BJ (cell line): ENCODE measurements around the gene PDHX. TPM values are rescaled to one million over a fixed set of nuclear protein-coding genes. Genes with fewer than 3 reads are reported as not detected.
A peak's percentile ranks its signal among the peaks of the same experiment; 100 is the strongest.

Source experiments
- CTCF ChIA-PET: fragments of 350-600 bp; formaldehyde crosslinking; extraction: SDS; loops from one replicate; lab custom pipeline; 2021; ENCODE audit warnings: antibody characterized with exemption, inconsistent platforms; lab: Yijun Ruan, JAX
- POLR2A ChIA-PET: fragments of 300-600 bp; sonication (Branson Sonifier 250); formaldehyde crosslinking; extraction: SDS; loops from one replicate; lab custom pipeline; 2021; ENCODE audit warnings: antibody characterized with exemption; lab: Charles Lee
- DNase-seq: peaks from one replicate; pipeline ENCODE4 v3.0.0-alpha.2; 2011; ENCODE audit warnings: low read depth
- H3K27me3 ChIP-seq: 2 replicates; pipeline ENCODE4 v1.6.0; 2011; ENCODE audit warnings: low read length; ENCODE audit not compliant: control insufficient read depth, insufficient read depth
- H3K36me3 ChIP-seq: 2 replicates; pipeline ENCODE4 v1.5.1; 2011; ENCODE audit warnings: low read length; ENCODE audit not compliant: control insufficient read depth, insufficient read depth
- H3K4me3 ChIP-seq: 2 replicates; pipeline ENCODE4 v1.5.1; 2011; ENCODE audit warnings: low read depth, mild to moderate bottlenecking, control low read depth, low read length
- polyA plus RNA-seq: library from polyadenylated mRNA; depleted of rRNA; stranded (reverse); fragments of >200 nt; gene quantifications from 2 replicates; pipeline ENCODE4 v1.2.3, GENCODE V29; 2011
- TF ChIP-seq, protein P1 (sequence below): IDR thresholded peaks from 2 replicates; pipeline ENCODE4 v1.5.1; 2011; ENCODE audit warnings: low read depth, mild to moderate bottlenecking, control low read depth, inconsistent platforms, low read length, moderate library complexity; ENCODE audit not compliant: insufficient read depth

Gene PDHX
- polyA plus RNA-seq, 1 experiment: 21.7 TPM

DNA sequence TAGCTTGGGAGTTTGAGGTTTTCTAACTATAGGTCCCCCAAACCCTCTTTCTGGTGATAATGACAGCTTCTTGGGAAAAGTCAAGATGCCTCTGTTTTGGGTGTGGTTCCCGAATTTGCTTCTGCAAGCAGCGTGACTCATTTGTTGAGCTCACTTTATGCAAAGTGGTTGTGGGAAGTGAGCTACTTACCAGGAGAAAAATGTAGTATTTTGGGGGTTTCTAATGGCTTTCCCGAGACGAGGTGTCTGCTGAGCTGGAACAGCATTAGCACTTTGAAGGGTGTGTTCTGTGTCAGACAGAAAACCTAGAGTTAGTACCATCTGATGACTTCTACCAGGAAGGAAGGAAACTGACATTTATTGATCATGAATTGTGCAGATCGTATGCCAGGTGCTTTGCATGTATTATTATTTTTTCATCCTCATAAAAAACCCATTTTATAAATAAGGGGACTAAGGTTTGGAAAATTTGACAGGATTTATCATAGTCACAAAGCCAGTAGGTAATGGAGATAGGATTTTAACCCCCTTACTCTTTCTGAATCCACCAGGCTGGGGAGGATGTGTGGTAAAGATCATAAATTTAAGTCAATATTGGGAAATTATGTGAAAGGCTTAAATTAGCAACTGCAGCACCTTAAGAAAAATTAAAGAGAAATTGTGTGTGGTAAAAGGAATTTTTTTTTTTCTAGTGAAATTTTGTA lies 113.7 kb downstream of the PDHX start:
- ChIA-PET CTCF (interaction anchor here (1.2 to 1.4 kb wide), 2 partner anchors 13 to 58 kb away, joined by 3 to 5 read pairs; no protein-coding TSS in a partner anchor), POLR2A (no interaction called here)
- no peaks in the 10 kb centered on the region for H3K36me3 ChIP-seq
- no peaks in the 10 kb centered on the region for H3K27me3 ChIP-seq
- H3K4me3 ChIP-seq: no peak overlapping the region
- TF ChIP-seq, protein P1, sequence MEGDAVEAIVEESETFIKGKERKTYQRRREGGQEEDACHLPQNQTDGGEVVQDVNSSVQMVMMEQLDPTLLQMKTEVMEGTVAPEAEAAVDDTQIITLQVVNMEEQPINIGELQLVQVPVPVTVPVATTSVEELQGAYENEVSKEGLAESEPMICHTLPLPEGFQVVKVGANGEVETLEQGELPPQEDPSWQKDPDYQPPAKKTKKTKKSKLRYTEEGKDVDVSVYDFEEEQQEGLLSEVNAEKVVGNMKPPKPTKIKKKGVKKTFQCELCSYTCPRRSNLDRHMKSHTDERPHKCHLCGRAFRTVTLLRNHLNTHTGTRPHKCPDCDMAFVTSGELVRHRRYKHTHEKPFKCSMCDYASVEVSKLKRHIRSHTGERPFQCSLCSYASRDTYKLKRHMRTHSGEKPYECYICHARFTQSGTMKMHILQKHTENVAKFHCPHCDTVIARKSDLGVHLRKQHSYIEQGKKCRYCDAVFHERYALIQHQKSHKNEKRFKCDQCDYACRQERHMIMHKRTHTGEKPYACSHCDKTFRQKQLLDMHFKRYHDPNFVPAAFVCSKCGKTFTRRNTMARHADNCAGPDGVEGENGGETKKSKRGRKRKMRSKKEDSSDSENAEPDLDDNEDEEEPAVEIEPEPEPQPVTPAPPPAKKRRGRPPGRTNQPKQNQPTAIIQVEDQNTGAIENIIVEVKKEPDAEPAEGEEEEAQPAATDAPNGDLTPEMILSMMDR: no peak
- DNase-seq: no peak

DNA sequence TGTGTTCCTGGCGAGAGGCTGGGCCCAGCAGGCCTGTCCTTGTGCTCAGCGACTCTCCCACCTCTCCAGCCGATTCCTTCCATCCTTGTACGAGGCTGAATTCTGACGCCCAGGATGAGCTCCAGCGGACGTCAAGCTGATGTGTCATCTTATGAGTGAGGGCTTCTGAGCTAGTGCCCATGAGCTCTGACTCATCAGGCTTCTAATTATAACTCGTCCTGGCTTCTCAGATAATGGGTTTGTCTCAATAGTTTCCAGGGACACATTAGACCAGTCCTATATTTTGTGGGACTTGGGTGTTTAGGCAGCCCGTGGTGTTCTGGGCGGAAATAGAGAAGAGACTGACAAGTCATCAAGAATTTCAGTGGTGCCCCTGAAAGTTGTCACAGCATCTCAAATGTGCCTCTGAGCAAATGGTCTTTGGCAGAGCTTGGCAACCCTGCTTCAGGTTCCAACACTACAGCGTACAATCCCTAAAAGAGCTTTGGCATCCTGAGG lies 114.3 kb downstream of the PDHX start:
- ChIA-PET CTCF (interaction anchor here (0.8 to 1.4 kb wide), 3 partner anchors 13 to 109 kb away, joined by 3 to 5 read pairs (median 3); no protein-coding TSS in a partner anchor), POLR2A (interaction anchor here (0.7 kb wide), 1 partner anchor 788 kb away, joined by 15 read pairs; no protein-coding TSS in a partner anchor)
- H3K4me3 ChIP-seq: no peak overlapping the region
- H3K27me3 ChIP-seq: no peaks in the 10 kb centered on the region
- H3K36me3 ChIP-seq: no peaks in the 10 kb centered on the region
- TF ChIP-seq, protein P1: no peak
- peak; percentile 79 for DNase-seq

DNA sequence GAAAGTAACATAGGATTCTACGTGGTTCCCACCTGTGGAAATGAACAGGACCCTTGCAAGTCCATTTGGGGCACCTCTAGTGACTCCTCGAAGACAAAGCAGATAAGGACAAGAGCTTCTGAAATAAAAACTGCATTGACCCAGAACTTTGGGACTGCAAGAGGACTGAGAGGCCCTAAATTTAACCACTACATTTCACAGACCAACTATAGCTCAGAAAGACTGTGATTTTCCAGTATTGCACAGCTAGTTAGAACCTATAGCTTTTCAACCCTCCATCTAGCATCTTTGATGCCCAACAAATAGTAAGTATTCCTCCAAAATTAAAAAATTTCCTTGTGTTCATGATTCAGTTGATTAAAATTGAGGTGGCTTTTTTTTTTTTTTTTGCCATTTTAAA lies 114.9 kb downstream of the PDHX start:
- ChIA-PET CTCF (interaction anchor here (0.8 to 1.4 kb wide), 4 partner anchors 11 to 108 kb away, joined by 3 to 5 read pairs (median 3); no protein-coding TSS in a partner anchor), POLR2A (interaction anchor here (0.7 kb wide), 1 partner anchor 788 kb away, joined by 15 read pairs; no protein-coding TSS in a partner anchor)
- Histone ChIP-seq H3K36me3 (no peaks in the 10 kb centered on the region), H3K27me3 (no peaks in the 10 kb centered on the region), H3K4me3 (no peak overlapping the region)
- TF ChIP-seq, protein P1: no peak
- DNase-seq: no peak

DNA sequence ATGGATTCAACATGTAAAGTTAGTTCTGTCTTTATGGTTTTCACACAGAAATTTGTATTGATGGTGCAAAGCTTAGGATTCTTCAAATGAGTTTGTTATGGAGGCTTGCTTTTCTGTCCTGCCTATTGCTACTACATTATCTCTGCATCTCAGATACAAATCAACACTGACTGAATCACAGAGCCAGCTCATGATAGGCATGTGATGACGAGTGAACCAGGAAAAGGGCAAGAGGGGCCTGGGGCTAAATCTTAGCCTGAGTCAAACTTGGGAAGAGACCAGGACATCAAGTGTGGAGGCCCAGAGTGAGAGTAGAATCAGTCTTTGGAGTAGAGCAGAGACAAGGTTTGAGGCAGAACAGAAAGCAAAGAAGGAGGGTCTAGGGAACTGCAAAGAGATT lies 115.4 kb downstream of the PDHX start:
- Histone ChIP-seq H3K36me3 (no peaks in the 10 kb centered on the region), H3K27me3 (no peaks in the 10 kb centered on the region), H3K4me3 (no peak overlapping the region)
- TF ChIP-seq, protein P1: no peak
- CTCF ChIA-PET: interaction anchor here (0.8 kb wide), 2 partner anchors 12 to 16 kb away, joined by 3 read pairs; no protein-coding TSS in a partner anchor
- no peak for DNase-seq
- POLR2A ChIA-PET: no interaction called here

DNA sequence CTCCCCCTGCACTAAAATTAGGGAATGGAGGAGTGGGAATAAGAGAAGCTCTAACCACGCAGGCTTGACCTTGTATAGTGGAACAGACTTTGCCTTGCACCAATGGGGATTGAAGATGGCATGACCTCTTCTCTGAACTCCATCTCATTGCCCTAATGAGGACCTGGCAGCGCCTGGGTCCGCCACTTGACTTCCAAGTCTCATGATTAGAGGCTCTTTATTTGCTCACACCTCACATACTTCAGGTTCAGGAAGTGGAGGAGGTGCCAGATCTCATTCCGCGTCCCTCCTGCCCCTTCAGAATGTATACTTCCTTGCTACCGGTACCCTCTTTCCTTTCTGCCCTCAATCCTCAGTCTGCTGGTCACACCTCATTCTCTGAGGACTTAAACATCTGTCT lies 116.6 kb downstream of the PDHX start:
- Histone ChIP-seq H3K4me3 (no peak overlapping the region), H3K36me3 (no peaks in the 10 kb centered on the region), H3K27me3 (no peaks in the 10 kb centered on the region)
- POLR2A ChIA-PET: no interaction called here
- TF ChIP-seq, protein P1: no peak
- CTCF ChIA-PET: no interaction called here
- no peak for DNase-seq
